CD4-positive, alpha-beta memory T cell (primary cell): ENCODE data around the gene ZNF777. TPM values are rescaled to one million over a fixed set of nuclear protein-coding genes. Genes with fewer than 3 reads are reported as not detected.

Experiments
- CTCF ChIA-PET: fragments of 350-600 bp; sonication (Branson Sonifier 250); formaldehyde crosslinking; loops from one replicate; lab custom pipeline; 2021; ENCODE audit warnings: inconsistent platforms; ENCODE audit not compliant: partially characterized antibody; lab: Charles Lee
- POLR2A ChIA-PET: fragments of 350-600 bp; sonication (Branson Sonifier 250); formaldehyde crosslinking; loops from one replicate; lab custom pipeline; 2021; ENCODE audit not compliant: partially characterized antibody; lab: Charles Lee
- DNase-seq, 5 donors: peaks; one replicate each; pipeline versions ENCODE4 v3.0.0 to v3.0.0-alpha.2; 2020 to 2022; ENCODE audit warnings: mixed read lengths in 1 of 5
- H3K27ac ChIP-seq: one replicate; pipeline ENCODE4 v1.7.0; 2013; ENCODE audit warnings: low read depth, low read length
- H3K27me3 ChIP-seq: 2 replicates; pipeline ENCODE4 v1.7.0; 2013; ENCODE audit warnings: mild to moderate bottlenecking, low read length, moderate library complexity; ENCODE audit not compliant: insufficient read depth
- H3K36me3 ChIP-seq: 2 replicates; pipeline ENCODE4 v1.7.0; 2013; ENCODE audit warnings: mild to moderate bottlenecking, low read length, moderate library complexity; ENCODE audit not compliant: insufficient read depth
- H3K4me1 ChIP-seq: 2 replicates; pipeline ENCODE4 v1.7.0; 2013; ENCODE audit warnings: mild to moderate bottlenecking, low read length, moderate library complexity; ENCODE audit not compliant: insufficient read depth
- H3K4me3 ChIP-seq, 2 donors: one replicate each; pipeline ENCODE4 v1.7.0; 2013; ENCODE audit warnings: low read length in 2 of 2, mild to moderate bottlenecking in 1 of 2
- H3K9me3 ChIP-seq, 2 donors: one replicate each; pipeline ENCODE4 v1.7.0; 2013; ENCODE audit warnings: low read length in 2 of 2, control low read depth in 1 of 2; ENCODE audit not compliant: control insufficient read depth in 1 of 2
- H3K27ac Mint-ChIP-seq, 7 donors: one replicate each; pipeline ENCODE4 v1.8.0; 2020 to 2021; ENCODE audit warnings: mixed read lengths in 7 of 7, mild to moderate bottlenecking in 6 of 7, inconsistent platforms in 3 of 7, moderate library complexity in 3 of 7
- H3K27me3 Mint-ChIP-seq, 2 donors: one replicate each; pipeline ENCODE4 v1.8.0; 2020 to 2021; ENCODE audit warnings: mixed read lengths in 2 of 2
- H3K36me3 Mint-ChIP-seq, 2 donors: one replicate each; pipeline ENCODE4 v1.8.0; 2020 to 2021; ENCODE audit warnings: mixed read lengths in 2 of 2, inconsistent platforms in 1 of 2, mild to moderate bottlenecking in 1 of 2
- H3K4me1 Mint-ChIP-seq, 4 donors: one replicate each; pipeline ENCODE4 v1.8.0; 2020 to 2021; ENCODE audit warnings: mixed read lengths in 4 of 4, mild to moderate bottlenecking in 1 of 4
- H3K4me3 Mint-ChIP-seq, 8 donors: one replicate each; pipeline ENCODE4 v1.8.0; 2020 to 2021; ENCODE audit warnings: mixed read lengths in 8 of 8, mild to moderate bottlenecking in 7 of 8, moderate library complexity in 6 of 8, inconsistent platforms in 3 of 8
- H3K9me3 Mint-ChIP-seq, 8 donors: one replicate each; pipeline ENCODE4 v1.8.0; 2020 to 2021; ENCODE audit warnings: mixed read lengths in 8 of 8, mild to moderate bottlenecking in 5 of 8, inconsistent platforms in 3 of 8, moderate library complexity in 1 of 8
- intact Hi-C: fragments of 100-400 bp; cut with micrococcal nuclease; formaldehyde crosslinking; loops from one replicate; pipeline ENCODE4 v1.15.1; 2023
- polyA plus RNA-seq, 2 donors: library from polyadenylated mRNA; unstranded; fragments of 300-500 nt; fragmentation: Illumina TruSeq; gene quantifications; one replicate each; pipeline ENCODE4 v1.2.3, GENCODE V29; 2021
- total RNA-seq, 2 experiments: library from RNA; stranded (reverse); gene quantifications; one replicate each; pipeline ENCODE4 v1.2.3, GENCODE V29; 2021

ZNF777 gene
- 10 to 100 TPM; 15.9 to 16.8 TPM for total RNA-seq
- 1 to 10 TPM in 1 of 2 donors, under 1 TPM in 1; 0.19 to 3.7 TPM for polyA plus RNA-seq

- H3K27ac ChIP-seq = peak within 1 kb of the TSS; percentile 62
- peaks cover 6% of the 10 kb centered on the region for H3K27me3 ChIP-seq
- peak within 1 kb of the TSS; percentile 48 to 90 (median 87) for H3K27ac Mint-ChIP-seq
- peaks cover 0 to 19% of the 10 kb centered on the region in 2 donors for H3K36me3 Mint-ChIP-seq
- H3K27me3 Mint-ChIP-seq = peaks cover 0 to 3% of the 10 kb centered on the region in 2 donors
- peaks cover 7% of the 10 kb centered on the region for H3K36me3 ChIP-seq
- peak within 1 kb of the TSS; percentile 73 to 74 for H3K4me3 ChIP-seq
- DNase-seq = peak; percentile 80 to 88 (median 83)
- H3K4me1 ChIP-seq = peaks cover 24% of the 10 kb centered on the region
- no peaks in the 10 kb centered on the region for H3K9me3 ChIP-seq
- peaks cover 16 to 33% (median 28%) of the 10 kb centered on the region in 4 donors for H3K4me1 Mint-ChIP-seq
- ChIA-PET CTCF (interaction anchor here (0.6 to 5.1 kb wide), 15 partner anchors 9 to 349 kb away, joined by 3 to 43 read pairs (median 5); partner anchors contain the start of genes ZNF282 and ZNF783), POLR2A (interaction anchor here (0.7 to 3.6 kb wide), 14 partner anchors 15 to 341 kb away, joined by 3 to 41 read pairs (median 4); partner anchors contain the start of genes ZNF398 and ZNF783)
- H3K4me3 Mint-ChIP-seq = peak within 1 kb of the TSS; percentile 86 to 91 (median 88)
- intact Hi-C loops = loop anchor here (1.0 to 5.0 kb wide), 4 partner anchors 37 to 221 kb away; partner anchors contain the start of genes ZNF212 and ZNF746
- H3K9me3 Mint-ChIP-seq = no peaks in the 10 kb centered on the region
Measured at GRCh38 chr7:149460493-149461277, at the start of gene ZNF777. Gene ZNF777, minus strand, starts transcription at chr7:149461062. Its CDS starts 5,040 bp downstream, at chr7:149456022.

- Mint-ChIP-seq H3K4me1 (no peaks in the 10 kb centered on the region), H3K27ac (no peak overlapping the region), H3K9me3 (peaks cover 4 to 76% (median 51%) of the 10 kb centered on the region in 8 donors), H3K27me3 (peaks cover 0 to 3% of the 10 kb centered on the region in 2 donors), H3K36me3 (peaks cover 7 to 13% of the 10 kb centered on the region in 2 donors), H3K4me3 (no peak overlapping the region)
- ChIA-PET CTCF (no interaction called here), POLR2A (no interaction called here)
- H3K27ac ChIP-seq = no peak overlapping the region
- H3K27me3 ChIP-seq = no peaks in the 10 kb centered on the region
- no peak overlapping the region for H3K4me3 ChIP-seq
- DNase-seq = no peak
- peaks cover 0 to 9% of the 10 kb centered on the region in 2 donors for H3K9me3 ChIP-seq
- intact Hi-C loops = no loop called here
- H3K36me3 ChIP-seq = no peaks in the 10 kb centered on the region
- no peaks in the 10 kb centered on the region for H3K4me1 ChIP-seq
Measured at GRCh38 chr7:149510248-149510647, 49.4 kb upstream of the ZNF777 start.

- Histone ChIP-seq H3K27ac (no peak overlapping the region), H3K4me3 (no peak overlapping the region), H3K36me3 (no peaks in the 10 kb centered on the region), H3K9me3 (peaks cover 0 to 9% of the 10 kb centered on the region in 2 donors), H3K27me3 (no peaks in the 10 kb centered on the region), H3K4me1 (no peaks in the 10 kb centered on the region)
- H3K27ac Mint-ChIP-seq = no peak overlapping the region
- H3K4me3 Mint-ChIP-seq = no peak overlapping the region
- ChIA-PET POLR2A (no interaction called here), CTCF (no interaction called here)
- no peak for DNase-seq
- H3K27me3 Mint-ChIP-seq = peaks cover 2 to 5% of the 10 kb centered on the region in 2 donors
- H3K4me1 Mint-ChIP-seq = no peaks in the 10 kb centered on the region
- peaks cover 6 to 78% (median 55%) of the 10 kb centered on the region in 8 donors for H3K9me3 Mint-ChIP-seq
- H3K36me3 Mint-ChIP-seq = peaks cover 7 to 16% of the 10 kb centered on the region in 2 donors
- intact Hi-C loops = no loop called here
Measured at GRCh38 chr7:149509774-149510173, 48.9 kb upstream of the ZNF777 start.

- H3K27ac Mint-ChIP-seq = no peak overlapping the region
- peaks cover 7 to 17% of the 10 kb centered on the region in 2 donors for H3K36me3 Mint-ChIP-seq
- H3K9me3 ChIP-seq = peaks cover 0 to 8% of the 10 kb centered on the region in 2 donors
- H3K4me1 ChIP-seq = no peaks in the 10 kb centered on the region
- POLR2A ChIA-PET = no interaction called here
- H3K27me3 ChIP-seq = no peaks in the 10 kb centered on the region
- CTCF ChIA-PET = no interaction called here
- intact Hi-C loops = no loop called here
- no peak for DNase-seq
- H3K9me3 Mint-ChIP-seq = peaks cover 4 to 40% (median 27%) of the 10 kb centered on the region in 8 donors
- H3K27me3 Mint-ChIP-seq = peaks cover 2 to 9% of the 10 kb centered on the region in 2 donors
- no peak overlapping the region for H3K4me3 Mint-ChIP-seq
- H3K4me1 Mint-ChIP-seq = peaks cover 0 to 2% (median under 1%) of the 10 kb centered on the region in 4 donors
- H3K4me3 ChIP-seq = no peak overlapping the region
- no peak overlapping the region for H3K27ac ChIP-seq
- H3K36me3 ChIP-seq = no peaks in the 10 kb centered on the region
Measured at GRCh38 chr7:149505551-149505950, 44.7 kb upstream of the ZNF777 start.

GRCh38 chr7:149501651-149502050, 40.8 kb upstream of the ZNF777 start:
- no peaks in the 10 kb centered on the region for H3K27me3 ChIP-seq
- peaks cover 5 to 7% of the 10 kb centered on the region in 2 donors for H3K36me3 Mint-ChIP-seq
- ChIA-PET CTCF (interaction anchor here (1.6 kb wide), 1 partner anchor 192 kb away, joined by 4 read pairs; no protein-coding TSS in a partner anchor), POLR2A (no interaction called here)
- H3K27ac ChIP-seq = no peak overlapping the region
- H3K4me3 Mint-ChIP-seq = peak overlapping the region in 1 of 8 donors; percentile 52
- no peak overlapping the region for H3K27ac Mint-ChIP-seq
- H3K9me3 Mint-ChIP-seq = peaks cover 2 to 14% (median 10%) of the 10 kb centered on the region in 8 donors
- no peaks in the 10 kb centered on the region for H3K36me3 ChIP-seq
- DNase-seq = no peak
- peaks cover 9% of the 10 kb centered on the region for H3K4me1 ChIP-seq
- no peak overlapping the region for H3K4me3 ChIP-seq
- no peaks in the 10 kb centered on the region for H3K9me3 ChIP-seq
- peaks cover 6 to 16% (median 9%) of the 10 kb centered on the region in 4 donors for H3K4me1 Mint-ChIP-seq
- H3K27me3 Mint-ChIP-seq = peaks cover 2 to 9% of the 10 kb centered on the region in 2 donors
- intact Hi-C loops = no loop called here

GRCh38 chr7:149500910-149501309, 40.0 kb upstream of the ZNF777 start:
- H3K27ac ChIP-seq = no peak overlapping the region
- H3K9me3 Mint-ChIP-seq = peaks cover 2 to 11% (median 9%) of the 10 kb centered on the region in 8 donors
- peaks cover 11 to 23% (median 15%) of the 10 kb centered on the region in 4 donors for H3K4me1 Mint-ChIP-seq
- ChIA-PET POLR2A (no interaction called here), CTCF (interaction anchor here (1.2 to 2.0 kb wide), 3 partner anchors 39 to 191 kb away, joined by 3 to 6 read pairs (median 4); no protein-coding TSS in a partner anchor)
- no peak overlapping the region for H3K27ac Mint-ChIP-seq
- H3K36me3 ChIP-seq = no peaks in the 10 kb centered on the region
- H3K4me3 Mint-ChIP-seq = peak overlapping the region in 1 of 8 donors; percentile 8
- peaks cover 7 to 8% of the 10 kb centered on the region in 2 donors for H3K36me3 Mint-ChIP-seq
- intact Hi-C loops = no loop called here
- H3K27me3 Mint-ChIP-seq = peaks cover 2 to 6% of the 10 kb centered on the region in 2 donors
- peaks cover 16% of the 10 kb centered on the region for H3K4me1 ChIP-seq
- no peaks in the 10 kb centered on the region for H3K27me3 ChIP-seq
- no peaks in the 10 kb centered on the region for H3K9me3 ChIP-seq
- no peak for DNase-seq
- no peak overlapping the region for H3K4me3 ChIP-seq

DNA sequence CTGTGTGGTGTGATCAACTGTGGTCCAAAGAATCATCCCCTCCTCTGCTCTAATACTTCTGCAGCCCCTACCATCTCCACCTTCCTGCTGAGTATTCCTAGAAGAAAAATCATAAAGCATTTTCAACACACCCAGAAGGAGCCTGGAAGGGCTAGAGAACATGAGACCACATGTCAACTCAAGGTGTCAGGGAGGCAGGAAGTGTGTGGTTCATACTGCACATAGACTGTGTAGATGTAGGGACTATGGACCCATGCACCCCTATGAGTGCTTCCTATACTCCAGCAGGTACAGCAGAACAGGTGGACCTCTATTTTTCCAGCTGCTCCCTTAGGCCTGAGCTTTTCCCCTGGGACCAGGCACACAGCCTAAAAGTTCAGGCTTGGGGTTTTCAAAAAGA, 39.3 kb upstream of the ZNF777 start:
- ChIA-PET CTCF (interaction anchor here (1.2 to 2.0 kb wide), 3 partner anchors 39 to 191 kb away, joined by 3 to 6 read pairs (median 4); no protein-coding TSS in a partner anchor), POLR2A (no interaction called here)
- Histone ChIP-seq H3K4me1 (peaks cover 23% of the 10 kb centered on the region), H3K9me3 (no peaks in the 10 kb centered on the region), H3K27me3 (no peaks in the 10 kb centered on the region), H3K4me3 (no peak overlapping the region), H3K36me3 (no peaks in the 10 kb centered on the region), H3K27ac (no peak overlapping the region)
- peak overlapping the region in 2 of 8 donors; percentile 16 to 52 for H3K4me3 Mint-ChIP-seq
- peaks cover 1 to 6% (median 4%) of the 10 kb centered on the region in 8 donors for H3K9me3 Mint-ChIP-seq
- H3K27me3 Mint-ChIP-seq = peaks cover 2 to 6% of the 10 kb centered on the region in 2 donors
- H3K4me1 Mint-ChIP-seq = peaks cover 16 to 30% (median 21%) of the 10 kb centered on the region in 4 donors
- DNase-seq = no peak
- peaks cover 4 to 10% of the 10 kb centered on the region in 2 donors for H3K36me3 Mint-ChIP-seq
- intact Hi-C loops = no loop called here
- H3K27ac Mint-ChIP-seq = peak overlapping the region in 2 of 7 donors; percentile 6 to 13
